HG03280 (cell line): ENCODE data around the gene ETV7.

Source experiments
- ATAC-seq: cut with Tn5 transposase; IDR thresholded peaks from one replicate; pipeline ENCODE4 v1.9.1; 2021; ENCODE audit warnings: mild to moderate bottlenecking, moderate library complexity; ENCODE audit not compliant: unreplicated experiment

The ETV7 gene

DNA sequence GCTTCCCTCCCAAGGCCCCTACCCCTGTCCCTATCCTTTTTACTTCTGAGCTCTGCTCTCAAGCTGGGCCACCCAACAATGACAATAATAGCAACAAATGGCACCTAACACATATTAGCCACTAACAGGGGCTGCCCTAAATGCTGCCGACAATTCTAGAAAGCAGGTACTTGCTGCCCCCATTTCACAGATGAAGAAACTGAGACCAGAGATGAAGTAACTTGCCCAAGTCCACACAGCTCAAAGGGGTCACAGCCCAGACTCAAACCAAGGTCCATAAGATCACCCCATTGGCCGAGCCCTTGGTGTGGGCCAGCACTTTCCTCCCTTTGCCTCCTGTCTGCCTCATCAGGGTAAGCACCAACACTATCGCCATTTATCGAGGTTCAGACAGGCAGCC lies 62.8 kb downstream of the ETV7 start:
- no peak for ATAC-seq

GRCh38 chr6:36324191-36324590 lies 63.3 kb downstream of the ETV7 start:
- no peak for ATAC-seq

- no peak for ATAC-seq
Measured at GRCh38 chr6:36323062-36323461, 64.4 kb downstream of the ETV7 start.

GRCh38 chr6:36322591-36322990 lies 64.9 kb downstream of the ETV7 start:
- ATAC-seq, result no peak

DNA sequence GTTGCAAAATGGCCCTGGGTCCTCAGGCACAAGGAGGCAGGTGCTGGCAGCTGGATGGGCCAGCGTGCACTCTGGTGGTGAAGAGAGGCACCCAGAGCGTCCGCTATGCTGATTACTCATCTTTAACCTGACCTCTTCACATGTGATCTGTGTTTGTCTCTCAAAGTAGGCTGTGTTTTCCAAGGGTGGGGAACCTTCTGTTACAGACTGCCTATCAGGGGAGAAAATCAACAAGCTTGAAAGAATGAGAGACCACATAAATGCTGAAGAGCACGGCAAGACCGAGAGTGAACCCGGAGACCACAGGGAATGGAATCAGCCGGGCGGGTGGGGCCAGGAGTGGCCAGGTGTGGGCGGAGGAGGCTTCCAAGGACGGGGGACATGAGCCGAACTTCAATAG lies 67.0 kb downstream of the ETV7 start:
- no peak for ATAC-seq

- ATAC-seq, result no peak
Measured at GRCh38 chr6:36319821-36320220, 67.6 kb downstream of the ETV7 start.

- ATAC-seq, result no peak
Measured at GRCh38 chr6:36319436-36319762, 68.1 kb downstream of the ETV7 start.

GRCh38 chr6:36318690-36319435 lies 68.6 kb downstream of the ETV7 start:
- no peak for ATAC-seq

DNA sequence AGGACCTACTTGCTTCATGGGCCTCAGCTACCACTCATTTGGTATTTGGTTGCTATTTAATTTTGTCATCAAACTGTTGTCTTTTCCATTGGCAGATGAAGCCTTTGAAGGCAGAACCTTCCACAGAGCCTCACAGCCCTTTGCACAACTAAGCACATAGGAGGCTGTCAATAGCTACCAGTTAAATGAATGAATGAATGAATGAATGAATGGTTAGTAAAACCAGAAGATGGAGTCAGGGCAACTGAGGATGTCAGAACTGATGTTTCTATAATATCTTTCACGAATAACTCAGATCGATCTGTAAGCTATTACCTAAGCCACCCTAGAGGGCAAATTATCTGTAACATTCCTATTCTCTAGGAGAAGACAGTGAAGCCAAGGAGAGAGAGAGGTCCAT lies 69.8 kb downstream of the ETV7 start:
- no peak for ATAC-seq
